ENCODE results near the gene RAD54L2. TPM values are rescaled to one million over a fixed set of nuclear protein-coding genes. Genes with fewer than 3 reads are reported as not detected.

Gene RAD54L2
- polyA plus RNA-seq, 3 donors: 3.6 to 7.3 (median 3.6) TPM

DNA sequence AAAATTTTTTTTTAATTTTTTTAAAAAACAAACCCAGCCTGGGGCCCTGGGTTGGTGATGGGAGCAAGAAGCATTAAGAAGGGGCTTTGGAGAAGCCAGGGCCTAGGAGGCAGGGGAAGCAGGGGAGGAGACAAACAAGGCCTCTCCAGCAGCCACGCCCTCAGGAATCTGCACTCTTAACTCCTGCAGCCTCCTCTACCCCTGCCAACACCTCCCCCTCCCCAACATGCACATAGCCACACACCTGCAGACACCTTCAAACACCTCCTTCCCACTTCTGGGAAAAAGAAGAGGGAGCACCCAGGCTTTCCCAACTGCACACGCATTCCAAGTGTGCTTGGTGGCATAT is 36.0 kb upstream of the RAD54L2 start:
- H3K27me3 ChIP-seq (ENCODE audit: control insufficient read depth in 2 of 2, insufficient read depth in 2 of 2, low read length in 2 of 2): no peaks in the 10 kb centered on the region
- no peak overlapping the region for H3K27ac ChIP-seq (ENCODE audit: low read depth in 1 of 2, low read length in 2 of 2)
- H3K4me2 ChIP-seq (replicated peaks; ENCODE audit: extremely low read depth, low read length, poor library complexity, severe bottlenecking): no peak overlapping the region
- Mint-ChIP-seq H3K9me3 (no peaks in the 10 kb centered on the region), H3K27me3 (ENCODE audit: low read depth in 3 of 3) (peaks cover 0 to 3% (median 2%) of the 10 kb centered on the region in 3 donors), H3K27ac (no peak overlapping the region), H3K4me3 (no peak overlapping the region), H3K4me1 (peaks cover 9% of the 10 kb centered on the region), H3K36me3 (no peaks in the 10 kb centered on the region)
- no peak overlapping the region for H3K4me3 ChIP-seq (replicated peaks in 1 of 3; ENCODE audit: low read depth in 2 of 3, low read length in 3 of 3)
- H3K4me1 ChIP-seq (ENCODE audit: control insufficient read depth in 1 of 2, insufficient read depth in 2 of 2, low read length in 2 of 2): peaks cover 10 to 23% of the 10 kb centered on the region in 2 donors
- no peak overlapping the region for H3K9ac ChIP-seq (ENCODE audit: insufficient read depth, low read length, poor library complexity, severe bottlenecking)
- TF ChIP-seq, protein P1, sequence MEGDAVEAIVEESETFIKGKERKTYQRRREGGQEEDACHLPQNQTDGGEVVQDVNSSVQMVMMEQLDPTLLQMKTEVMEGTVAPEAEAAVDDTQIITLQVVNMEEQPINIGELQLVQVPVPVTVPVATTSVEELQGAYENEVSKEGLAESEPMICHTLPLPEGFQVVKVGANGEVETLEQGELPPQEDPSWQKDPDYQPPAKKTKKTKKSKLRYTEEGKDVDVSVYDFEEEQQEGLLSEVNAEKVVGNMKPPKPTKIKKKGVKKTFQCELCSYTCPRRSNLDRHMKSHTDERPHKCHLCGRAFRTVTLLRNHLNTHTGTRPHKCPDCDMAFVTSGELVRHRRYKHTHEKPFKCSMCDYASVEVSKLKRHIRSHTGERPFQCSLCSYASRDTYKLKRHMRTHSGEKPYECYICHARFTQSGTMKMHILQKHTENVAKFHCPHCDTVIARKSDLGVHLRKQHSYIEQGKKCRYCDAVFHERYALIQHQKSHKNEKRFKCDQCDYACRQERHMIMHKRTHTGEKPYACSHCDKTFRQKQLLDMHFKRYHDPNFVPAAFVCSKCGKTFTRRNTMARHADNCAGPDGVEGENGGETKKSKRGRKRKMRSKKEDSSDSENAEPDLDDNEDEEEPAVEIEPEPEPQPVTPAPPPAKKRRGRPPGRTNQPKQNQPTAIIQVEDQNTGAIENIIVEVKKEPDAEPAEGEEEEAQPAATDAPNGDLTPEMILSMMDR (IDR thresholded peaks at IDR 0.05): no peak
- DNase-seq: no peak
- H3K9me3 ChIP-seq (replicated peaks in 1 of 2; ENCODE audit: control insufficient read depth in 1 of 2, insufficient read depth in 1 of 2, low read length in 2 of 2): no peaks in the 10 kb centered on the region
- intact Hi-C loops (cut with micrococcal nuclease): loop anchor here (1.0 to 10.0 kb wide), 3 partner anchors 180 to 302 kb away; no protein-coding TSS in a partner anchor
- 22% methylated on average over 1 of the region's 2 CpGs for WGBS (ENCODE audit: insufficient coverage)
- H3K79me2 ChIP-seq (ENCODE audit: insufficient read depth, low read length): peaks cover 17% of the 10 kb centered on the region
- no peak overlapping the region for H2AFZ ChIP-seq (ENCODE audit: insufficient read depth, low read depth, low read length, poor library complexity, severe bottlenecking)
- H3K36me3 ChIP-seq (replicated peaks in 1 of 2; ENCODE audit: control insufficient read depth in 1 of 2, insufficient read depth in 2 of 2, low read length in 2 of 2): no peaks in the 10 kb centered on the region
- H4K20me1 ChIP-seq (ENCODE audit: insufficient read depth, low read length): peaks cover 12% of the 10 kb centered on the region

DNA sequence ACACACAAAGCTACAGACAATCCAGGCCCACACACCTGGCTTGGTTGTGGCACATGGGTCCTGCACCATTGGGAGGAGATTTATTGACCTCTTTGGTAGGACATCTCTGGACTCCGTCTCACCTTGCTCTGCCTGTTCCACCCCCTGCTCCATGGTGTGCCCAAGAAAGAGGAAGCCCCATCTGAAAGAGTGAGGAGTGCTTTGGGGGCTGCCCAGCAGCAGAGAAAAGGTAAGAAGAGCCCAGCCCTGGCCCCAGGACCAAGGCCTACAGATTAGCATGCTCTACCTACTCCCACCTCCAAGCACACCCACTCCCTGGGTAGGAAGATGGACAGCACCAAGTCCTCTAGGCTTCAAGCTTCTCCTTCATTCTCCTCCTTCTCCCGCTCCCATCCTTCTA is 35.5 kb upstream of the RAD54L2 start:
- Mint-ChIP-seq H3K36me3 (no peaks in the 10 kb centered on the region), H3K4me1 (peaks cover 9% of the 10 kb centered on the region), H3K4me3 (no peak overlapping the region), H3K27ac (no peak overlapping the region), H3K9me3 (no peaks in the 10 kb centered on the region), H3K27me3 (ENCODE audit: low read depth in 3 of 3) (peaks cover 0 to 3% (median 2%) of the 10 kb centered on the region in 3 donors)
- Histone ChIP-seq H3K4me1 (ENCODE audit: control insufficient read depth in 1 of 2, insufficient read depth in 2 of 2, low read length in 2 of 2) (peaks cover 10 to 23% of the 10 kb centered on the region in 2 donors), H3K27ac (ENCODE audit: low read depth in 1 of 2, low read length in 2 of 2) (no peak overlapping the region), H4K20me1 (ENCODE audit: insufficient read depth, low read length) (peaks cover 12% of the 10 kb centered on the region), H2AFZ (ENCODE audit: insufficient read depth, low read depth, low read length, poor library complexity, severe bottlenecking) (no peak overlapping the region), H3K4me2 (replicated peaks; ENCODE audit: extremely low read depth, low read length, poor library complexity, severe bottlenecking) (no peak overlapping the region), H3K36me3 (replicated peaks in 1 of 2; ENCODE audit: control insufficient read depth in 1 of 2, insufficient read depth in 2 of 2, low read length in 2 of 2) (no peaks in the 10 kb centered on the region), H3K27me3 (ENCODE audit: control insufficient read depth in 2 of 2, insufficient read depth in 2 of 2, low read length in 2 of 2) (no peaks in the 10 kb centered on the region), H3K9ac (ENCODE audit: insufficient read depth, low read length, poor library complexity, severe bottlenecking) (no peak overlapping the region), H3K79me2 (ENCODE audit: insufficient read depth, low read length) (peaks cover 13% of the 10 kb centered on the region), H3K4me3 (replicated peaks in 1 of 3; ENCODE audit: low read depth in 2 of 3, low read length in 3 of 3) (no peak overlapping the region), H3K9me3 (replicated peaks in 1 of 2; ENCODE audit: control insufficient read depth in 1 of 2, insufficient read depth in 1 of 2, low read length in 2 of 2) (no peaks in the 10 kb centered on the region)
- 100% methylated on average over 2 of the region's 2 CpGs for WGBS (ENCODE audit: insufficient coverage)
- intact Hi-C loops (cut with micrococcal nuclease): loop anchor here (5.0 to 10.0 kb wide), 2 partner anchors 179 to 302 kb away; no protein-coding TSS in a partner anchor
- TF ChIP-seq, protein P1 (IDR thresholded peaks at IDR 0.05): no peak
- DNase-seq: no peak

Data from CD14-positive monocyte (primary cell).